Karpas-422 (cell line): Measurements from ENCODE around the gene CLDN5. TPM values are rescaled to one million over a fixed set of nuclear protein-coding genes. Genes with fewer than 3 reads are reported as not detected.

Experiments
- DNase-seq: peaks from one replicate; pipeline ENCODE4 v3.0.0-alpha.2; 2015
- H2AFZ ChIP-seq: fragments of 200-600 bp; sonication (generic); 2 replicates; pipeline ENCODE4 v1.6.1; 2014; ENCODE audit warnings: antibody characterized with exemption, low read length, mixed read lengths
- H3K27ac ChIP-seq: fragments of 200-600 bp; sonication (generic); 2 replicates; pipeline ENCODE4 v1.5.1; 2014; ENCODE audit warnings: mild to moderate bottlenecking, low read length, moderate library complexity
- H3K27me3 ChIP-seq: fragments of 200-600 bp; sonication (generic); 2 replicates; pipeline ENCODE4 v1.6.1; 2014; ENCODE audit warnings: low read length, mixed read lengths
- H3K36me3 ChIP-seq: fragments of 200-600 bp; sonication (generic); 2 replicates; pipeline ENCODE4 v1.6.1; 2014; ENCODE audit warnings: low read length, mixed read lengths; ENCODE audit not compliant: insufficient read depth
- H3K4me1 ChIP-seq: fragments of 200-600 bp; sonication (generic); 2 replicates; pipeline ENCODE4 v1.6.1; 2014; ENCODE audit warnings: mild to moderate bottlenecking, low read length, mixed read lengths
- H3K4me2 ChIP-seq: fragments of 200-600 bp; sonication (generic); 2 replicates; pipeline ENCODE4 v1.6.1; 2014; ENCODE audit warnings: low read length, low read depth, mild to moderate bottlenecking; ENCODE audit not compliant: poor library complexity, severe bottlenecking
- H3K4me3 ChIP-seq: fragments of 200-600 bp; sonication (generic); 2 replicates; pipeline ENCODE4 v1.5.1; 2014; ENCODE audit warnings: mild to moderate bottlenecking, antibody characterized with exemption, low read length, mixed read lengths
- H3K79me2 ChIP-seq: fragments of 200-600 bp; sonication (generic); 2 replicates; pipeline ENCODE4 v1.6.1; 2014; ENCODE audit warnings: mild to moderate bottlenecking, low read length, mixed read lengths
- H3K9ac ChIP-seq: fragments of 200-600 bp; sonication (generic); 2 replicates; pipeline ENCODE4 v1.6.0; 2014; ENCODE audit warnings: low read length
- H3K9me2 ChIP-seq: fragments of 200-600 bp; sonication (generic), shearing (Covaris generic); replicated peaks from 2 replicates; pipeline ENCODE4 v1.6.0; 2014; ENCODE audit warnings: mild to moderate bottlenecking, low read length, moderate library complexity; ENCODE audit not compliant: insufficient read depth
- H3K9me3 ChIP-seq: fragments of 300-700, 200-600 bp; sonication (generic); 2 replicates; pipeline ENCODE4 v1.6.1; 2014; ENCODE audit warnings: low read length, mixed read lengths
- H4K20me1 ChIP-seq: fragments of 200-600 bp; sonication (generic); 2 replicates; pipeline ENCODE4 v1.6.1; 2014; ENCODE audit warnings: mild to moderate bottlenecking, antibody characterized with exemption, low read length, low read depth; ENCODE audit not compliant: insufficient read depth
- total RNA-seq: library from RNA; depleted of rRNA; stranded (reverse); fragments of >200 nt; shearing (Covaris generic); gene quantifications from 2 replicates; pipeline ENCODE4 v1.2.3, GENCODE V29; 2014; ENCODE audit warnings: low replicate concordance

The CLDN5 gene
- total RNA-seq, 1 experiment from 2014 or later, result not detected

DNA sequence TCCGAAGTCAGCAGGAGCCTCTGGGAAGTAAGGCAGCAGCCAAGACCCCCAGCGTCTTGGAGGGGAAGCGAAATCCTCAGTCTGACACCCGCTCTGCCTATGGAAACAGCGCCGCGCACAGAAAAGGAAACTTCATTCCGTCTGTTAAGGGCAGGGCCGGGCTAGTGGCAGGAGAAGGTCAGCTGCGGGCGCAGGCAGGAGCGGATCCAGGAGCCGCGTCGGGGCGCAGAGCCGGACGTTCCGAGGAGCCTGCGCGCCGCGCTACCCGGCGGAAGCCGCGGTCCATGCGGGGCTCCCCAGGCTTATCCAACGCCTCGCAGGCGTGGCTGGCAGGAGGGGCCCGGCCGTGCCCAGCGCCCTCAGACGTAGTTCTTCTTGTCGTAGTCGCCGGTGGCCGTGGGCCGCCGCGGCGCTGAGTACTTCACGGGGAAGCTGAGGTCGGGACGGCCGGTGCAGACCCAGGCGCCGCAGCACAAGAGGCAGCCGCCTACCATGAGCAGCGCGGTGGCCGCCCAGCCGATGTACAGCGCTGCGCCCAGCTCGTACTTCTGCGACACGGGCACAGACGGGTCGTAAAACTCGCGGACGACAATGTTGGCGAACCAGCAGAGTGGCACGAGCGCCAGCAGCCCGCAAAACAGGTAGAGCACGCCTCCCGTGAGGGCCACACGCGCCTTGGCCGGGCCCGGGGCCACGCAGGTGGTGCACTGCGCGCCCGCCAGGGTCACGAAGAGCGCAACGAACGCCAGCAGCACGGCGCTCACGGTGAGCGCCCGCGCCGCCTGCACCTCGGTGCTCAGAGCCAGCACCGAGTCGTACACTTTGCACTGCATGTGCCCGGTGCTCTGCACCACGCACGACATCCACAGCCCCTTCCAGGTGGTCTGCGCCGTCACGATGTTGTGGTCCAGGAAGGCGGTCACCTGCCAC lies 705 bp downstream of the CLDN5 start:
- Histone ChIP-seq H3K27ac (no peak overlapping the region), H3K9me2 (no peaks in the 10 kb centered on the region), H3K79me2 (no peaks in the 10 kb centered on the region), H4K20me1 (no peaks in the 10 kb centered on the region), H2AFZ (no peak overlapping the region), H3K36me3 (no peaks in the 10 kb centered on the region; the same call in 1 of the 2 replicates), H3K4me1 (peaks cover 20% of the 10 kb centered on the region), H3K9ac (no peak overlapping the region), H3K9me3 (no peaks in the 10 kb centered on the region), H3K4me2 (no peak overlapping the region), H3K4me3 (no peak overlapping the region), H3K27me3 (no peaks in the 10 kb centered on the region)
- no peak for DNase-seq

DNA sequence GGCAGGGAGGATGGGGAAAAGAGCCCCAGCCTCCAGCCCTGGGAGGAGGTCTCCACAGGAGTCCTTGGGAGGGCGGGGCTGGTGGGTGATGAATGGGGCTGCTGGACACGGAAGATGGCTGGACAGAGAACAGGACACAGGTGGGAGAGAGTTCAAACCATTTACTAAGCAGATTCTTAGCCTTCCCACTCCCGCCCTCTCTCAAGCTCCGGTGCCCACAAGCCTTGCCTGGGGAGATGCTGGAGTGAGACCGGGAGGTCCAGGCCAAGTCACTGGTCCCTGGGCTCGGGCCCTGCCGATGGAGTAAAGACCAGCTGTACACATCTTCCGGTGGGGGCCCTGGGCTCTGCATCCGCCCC lies 1.4 kb downstream of the CLDN5 start:
- Histone ChIP-seq H3K27ac (no peak overlapping the region), H3K36me3 (no peaks in the 10 kb centered on the region; the same call in 1 of the 2 replicates), H3K79me2 (no peaks in the 10 kb centered on the region), H4K20me1 (no peaks in the 10 kb centered on the region), H3K27me3 (no peaks in the 10 kb centered on the region), H3K4me3 (no peak overlapping the region), H3K4me2 (no peak overlapping the region), H3K9me3 (no peaks in the 10 kb centered on the region), H3K4me1 (peaks cover 20% of the 10 kb centered on the region), H2AFZ (no peak overlapping the region), H3K9ac (no peak overlapping the region), H3K9me2 (no peaks in the 10 kb centered on the region)
- no peak for DNase-seq

DNA sequence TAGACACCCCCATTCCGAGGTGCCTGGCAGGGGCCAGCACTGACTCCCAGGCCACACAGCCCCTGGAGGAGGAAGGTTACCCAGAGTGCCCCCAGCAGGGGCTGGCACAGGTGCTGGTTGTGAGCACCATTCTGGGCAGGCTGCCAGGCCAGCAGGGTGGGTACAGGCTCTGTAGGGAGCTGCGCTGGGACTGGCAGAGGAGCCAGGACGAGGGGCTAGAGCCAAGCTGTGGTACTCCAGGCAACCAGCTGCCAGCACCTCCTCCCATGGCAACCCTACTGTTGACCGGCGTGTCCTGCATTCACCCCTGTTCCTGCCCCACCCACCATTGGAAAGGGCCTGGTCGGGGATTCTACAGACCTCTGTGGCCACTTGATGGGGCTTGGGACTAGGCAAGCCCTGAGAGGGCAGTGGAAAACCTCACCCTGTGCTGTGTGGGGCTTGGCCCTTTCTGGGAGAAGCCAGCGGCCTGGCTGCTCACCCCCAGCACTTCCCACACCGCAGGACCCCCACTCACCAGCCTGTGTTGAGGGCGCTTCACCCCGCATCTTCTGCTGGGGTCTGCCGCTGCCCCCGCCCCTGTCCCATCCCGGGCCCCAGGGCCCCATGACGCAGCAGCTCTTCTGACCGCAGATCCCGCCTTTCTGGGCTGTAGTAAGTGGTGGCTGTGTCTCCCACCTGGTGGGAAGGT lies 1.9 kb downstream of the CLDN5 start:
- H3K27me3 ChIP-seq, result no peaks in the 10 kb centered on the region
- no peak overlapping the region for H3K4me2 ChIP-seq
- no peak overlapping the region for H2AFZ ChIP-seq
- H3K36me3 ChIP-seq, result no peaks in the 10 kb centered on the region; the same call in 1 of the 2 replicates
- H3K4me1 ChIP-seq, result peaks cover 14% of the 10 kb centered on the region
- H4K20me1 ChIP-seq, result no peaks in the 10 kb centered on the region
- no peaks in the 10 kb centered on the region for H3K9me3 ChIP-seq
- no peak for DNase-seq
- H3K9ac ChIP-seq, result no peak overlapping the region
- no peaks in the 10 kb centered on the region for H3K9me2 ChIP-seq
- H3K79me2 ChIP-seq, result no peaks in the 10 kb centered on the region
- H3K27ac ChIP-seq, result no peak overlapping the region
- H3K4me3 ChIP-seq, result no peak overlapping the region

DNA sequence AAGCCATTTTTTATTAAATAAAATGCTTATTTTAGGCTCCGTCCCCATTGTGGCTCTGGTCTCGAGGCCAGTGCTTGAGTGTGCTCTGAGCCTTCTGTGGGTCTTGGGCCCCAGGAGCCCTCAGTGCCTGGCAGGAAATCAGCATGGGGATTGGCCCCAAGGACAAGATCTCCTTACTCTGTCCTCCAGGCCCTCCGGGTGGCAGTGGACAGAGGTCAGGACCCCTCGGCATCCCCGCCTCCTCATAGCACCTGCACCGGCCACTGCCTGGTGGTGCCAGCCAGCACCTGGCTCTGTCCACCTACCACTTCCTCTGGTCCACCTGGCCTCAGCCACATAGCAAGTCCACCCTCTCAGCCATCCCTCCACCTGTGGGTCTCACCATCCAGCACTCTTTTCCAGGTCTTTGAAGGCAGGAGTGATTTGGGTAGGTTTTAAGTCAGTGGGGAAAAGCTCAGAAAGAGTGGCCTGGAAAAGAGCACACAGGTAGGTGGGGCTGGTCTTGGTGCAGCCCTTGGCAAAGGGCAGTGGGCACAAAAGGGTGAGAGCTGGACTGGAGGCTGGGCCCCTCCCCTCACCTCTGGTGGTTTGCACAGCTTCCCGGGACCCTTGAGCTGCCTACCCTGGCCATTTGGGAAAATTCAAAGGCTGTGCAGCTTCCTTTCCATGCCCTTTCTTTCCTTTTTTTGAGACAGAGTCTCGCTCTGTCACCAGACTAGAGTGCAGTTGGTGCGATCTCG lies 3.5 kb downstream of the CLDN5 start:
- Histone ChIP-seq H4K20me1 (no peaks in the 10 kb centered on the region), H3K9me3 (no peaks in the 10 kb centered on the region), H3K9ac (no peak overlapping the region), H2AFZ (no peak overlapping the region), H3K9me2 (no peaks in the 10 kb centered on the region), H3K4me2 (no peak overlapping the region), H3K4me3 (no peak overlapping the region), H3K27ac (no peak overlapping the region), H3K4me1 (no peaks in the 10 kb centered on the region), H3K27me3 (no peaks in the 10 kb centered on the region), H3K79me2 (no peaks in the 10 kb centered on the region), H3K36me3 (peaks cover under 1% of the 10 kb centered on the region)
- no peak for DNase-seq

DNA sequence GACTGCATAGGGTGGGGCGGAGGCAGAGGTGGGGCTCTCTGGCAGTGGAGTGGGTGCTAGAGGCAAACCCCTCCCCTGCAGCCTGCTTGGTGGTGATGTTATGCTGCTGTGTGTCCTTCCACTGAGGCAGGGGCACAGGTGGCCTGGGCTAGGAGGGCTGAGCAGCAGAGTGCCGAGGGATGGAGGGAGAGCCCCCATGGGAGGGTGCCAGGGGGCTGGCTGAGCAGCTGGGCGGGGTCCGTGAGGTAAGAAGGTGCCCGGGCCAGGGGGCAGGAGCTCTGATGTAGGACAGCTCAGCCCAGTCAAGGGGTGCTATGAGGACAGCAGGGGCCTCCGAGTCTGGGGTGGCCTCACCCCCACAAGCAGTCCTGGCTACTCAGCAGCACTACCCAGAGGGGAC lies 4.2 kb downstream of the CLDN5 start:
- no peak overlapping the region for H3K4me2 ChIP-seq
- no peak overlapping the region for H2AFZ ChIP-seq
- no peaks in the 10 kb centered on the region for H3K4me1 ChIP-seq
- H3K27ac ChIP-seq, result no peak overlapping the region
- no peaks in the 10 kb centered on the region for H3K9me3 ChIP-seq
- H4K20me1 ChIP-seq, result no peaks in the 10 kb centered on the region
- DNase-seq, result no peak
- H3K9ac ChIP-seq, result no peak overlapping the region
- H3K36me3 ChIP-seq, result peaks cover 7% of the 10 kb centered on the region
- H3K79me2 ChIP-seq, result no peaks in the 10 kb centered on the region
- H3K27me3 ChIP-seq, result no peaks in the 10 kb centered on the region
- H3K9me2 ChIP-seq, result no peaks in the 10 kb centered on the region
- H3K4me3 ChIP-seq, result no peak overlapping the region

DNA sequence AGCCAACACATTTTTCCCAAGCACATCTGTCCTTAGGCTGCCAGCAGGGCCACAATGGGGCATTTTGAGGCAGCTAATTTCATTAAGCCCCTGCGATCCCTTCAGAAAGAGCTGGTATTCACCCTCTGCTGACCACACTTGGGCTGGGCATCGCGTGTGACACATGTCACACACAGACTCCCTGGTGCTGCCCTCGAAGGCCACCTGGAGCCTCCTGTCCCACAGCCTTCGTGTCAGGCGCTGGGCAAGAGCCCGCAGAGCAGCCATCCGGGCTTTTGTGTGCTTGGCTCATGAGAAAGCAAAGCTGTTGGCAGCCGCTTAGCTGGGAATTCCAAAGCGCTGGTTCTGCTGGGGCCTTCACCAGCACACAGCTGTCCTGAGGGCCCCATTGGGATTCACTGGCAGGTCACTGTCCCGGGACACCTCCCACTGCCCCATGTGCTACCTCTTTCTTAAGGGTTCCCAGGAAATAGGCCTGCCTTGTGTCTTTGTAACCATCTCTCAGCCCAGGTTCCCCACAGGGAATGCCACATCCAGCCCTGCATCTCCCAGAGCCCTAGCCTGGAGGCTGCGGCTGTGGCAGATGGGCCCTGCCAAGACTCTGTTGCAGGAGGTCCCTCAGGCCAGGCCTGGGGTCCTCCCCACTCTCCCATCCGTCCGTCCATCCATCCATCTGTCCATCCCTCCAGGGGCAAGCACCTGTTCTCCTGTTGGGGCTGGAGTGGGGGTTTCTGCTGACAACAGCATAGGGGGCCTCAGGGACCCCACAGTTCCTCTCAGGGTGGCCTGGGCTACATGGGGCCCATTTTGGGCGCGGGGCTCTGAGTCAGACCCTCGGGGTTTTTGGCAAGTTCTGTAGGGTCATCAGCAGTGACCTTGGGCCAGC lies 4.9 kb downstream of the CLDN5 start:
- H4K20me1 ChIP-seq, result no peaks in the 10 kb centered on the region
- H3K9me2 ChIP-seq, result no peaks in the 10 kb centered on the region
- no peak overlapping the region for H3K4me3 ChIP-seq
- no peak overlapping the region for H3K9ac ChIP-seq
- no peaks in the 10 kb centered on the region for H3K79me2 ChIP-seq
- no peaks in the 10 kb centered on the region for H3K27me3 ChIP-seq
- DNase-seq, result no peak
- no peaks in the 10 kb centered on the region for H3K4me1 ChIP-seq
- no peak overlapping the region for H3K4me2 ChIP-seq
- peaks cover 9% of the 10 kb centered on the region for H3K36me3 ChIP-seq
- H3K27ac ChIP-seq, result no peak overlapping the region
- H3K9me3 ChIP-seq, result no peaks in the 10 kb centered on the region
- no peak overlapping the region for H2AFZ ChIP-seq

DNA sequence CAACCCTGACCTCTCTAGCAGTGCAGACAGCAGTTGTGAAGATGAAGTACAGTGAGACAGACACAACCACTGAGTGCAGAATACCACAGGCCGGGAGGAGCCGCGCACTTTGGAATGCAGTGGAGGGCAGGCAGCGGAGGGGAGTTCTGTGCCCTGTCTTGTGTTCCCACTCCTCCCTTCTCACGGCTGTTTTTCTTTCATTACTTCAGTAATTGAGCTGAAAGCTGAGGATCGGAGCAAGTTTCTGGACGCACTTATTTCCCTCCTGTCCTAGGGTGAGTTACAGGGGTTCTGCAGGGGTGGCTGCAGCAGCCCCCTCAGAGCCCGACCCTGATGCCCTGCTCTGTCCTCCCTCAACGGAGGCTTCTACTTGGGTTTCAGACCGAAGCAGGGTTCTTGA lies 5.6 kb downstream of the CLDN5 start:
- Histone ChIP-seq H4K20me1 (no peaks in the 10 kb centered on the region), H2AFZ (no peak overlapping the region), H3K9ac (no peak overlapping the region), H3K4me3 (no peak overlapping the region), H3K4me1 (no peaks in the 10 kb centered on the region), H3K9me3 (no peaks in the 10 kb centered on the region), H3K36me3 (peaks cover 16% of the 10 kb centered on the region), H3K27ac (no peak overlapping the region), H3K4me2 (no peak overlapping the region), H3K27me3 (no peaks in the 10 kb centered on the region), H3K9me2 (no peaks in the 10 kb centered on the region), H3K79me2 (no peaks in the 10 kb centered on the region)
- DNase-seq, result no peak
